Activated naive CD4-positive, alpha-beta T cell treated with anti-CD3 and anti-CD28 coated beads, Interleukin-2, amount 50 U/mL, for 24 hours (primary cell): Measurements from ENCODE around the gene ISCA1.

Experiments
- H3K27ac Mint-ChIP-seq: one replicate; pipeline ENCODE4 v1.8.0; 2021; ENCODE audit warnings: mild to moderate bottlenecking, mixed read lengths
- H3K27me3 Mint-ChIP-seq: one replicate; pipeline ENCODE4 v1.8.0; 2021; ENCODE audit warnings: mixed read lengths
- H3K36me3 Mint-ChIP-seq: one replicate; pipeline ENCODE4 v1.8.0; 2021; ENCODE audit warnings: mixed read lengths
- H3K4me1 Mint-ChIP-seq: one replicate; pipeline ENCODE4 v1.8.0; 2021; ENCODE audit warnings: mixed read lengths
- H3K4me3 Mint-ChIP-seq: one replicate; pipeline ENCODE4 v1.8.0; 2021; ENCODE audit warnings: mild to moderate bottlenecking, mixed read lengths
- H3K9me3 Mint-ChIP-seq: one replicate; pipeline ENCODE4 v1.8.0; 2021; ENCODE audit warnings: mixed read lengths

Gene ISCA1

GRCh38 chr9:86262492-86262891, 19.8 kb downstream of the ISCA1 start:
- Mint-ChIP-seq H3K9me3 (no peaks in the 10 kb centered on the region), H3K4me1 (no peaks in the 10 kb centered on the region), H3K27ac (peak overlapping the region; percentile 43), H3K27me3 (no peaks in the 10 kb centered on the region), H3K4me3 (no peak overlapping the region), H3K36me3 (peaks cover 16% of the 10 kb centered on the region)

- no peaks in the 10 kb centered on the region for H3K9me3 Mint-ChIP-seq
- no peaks in the 10 kb centered on the region for H3K4me1 Mint-ChIP-seq
- no peak within 1 kb of the TSS for H3K27ac Mint-ChIP-seq
- H3K36me3 Mint-ChIP-seq: peaks cover 13% of the 10 kb centered on the region
- H3K27me3 Mint-ChIP-seq: no peaks in the 10 kb centered on the region
- H3K4me3 Mint-ChIP-seq: no peak within 1 kb of the TSS
Observed at GRCh38 chr9:86259557-86259956, 22.8 kb downstream of the ISCA1 start, which contains the start of gene C9orf153. Gene C9orf153 (minus strand): TSS chr9:86259657. CDS start chr9:86229603, 30,054 bp downstream.

- Mint-ChIP-seq H3K27me3 (no peaks in the 10 kb centered on the region), H3K36me3 (no peaks in the 10 kb centered on the region), H3K27ac (no peak overlapping the region), H3K9me3 (no peaks in the 10 kb centered on the region), H3K4me3 (no peak overlapping the region), H3K4me1 (no peaks in the 10 kb centered on the region)
Observed at GRCh38 chr9:86257391-86257790, 24.9 kb downstream of the ISCA1 start.

GRCh38 chr9:86256653-86257052, 25.7 kb downstream of the ISCA1 start:
- Mint-ChIP-seq H3K36me3 (no peaks in the 10 kb centered on the region), H3K27me3 (no peaks in the 10 kb centered on the region), H3K4me3 (no peak overlapping the region), H3K9me3 (no peaks in the 10 kb centered on the region), H3K27ac (no peak overlapping the region), H3K4me1 (no peaks in the 10 kb centered on the region)

- H3K27me3 Mint-ChIP-seq: no peaks in the 10 kb centered on the region
Observed at GRCh38 chr9:86253577-86253976, 28.8 kb downstream of the ISCA1 start.

GRCh38 chr9:86252870-86253269, 29.5 kb downstream of the ISCA1 start:
- peaks cover 7% of the 10 kb centered on the region for H3K9me3 Mint-ChIP-seq
- peaks cover 4% of the 10 kb centered on the region for H3K36me3 Mint-ChIP-seq
- no peak overlapping the region for H3K4me3 Mint-ChIP-seq
- no peaks in the 10 kb centered on the region for H3K27me3 Mint-ChIP-seq
- H3K27ac Mint-ChIP-seq: no peak overlapping the region
- H3K4me1 Mint-ChIP-seq: no peaks in the 10 kb centered on the region

More at GRCh38 chr9:86253577-86253976, 28.8 kb downstream of the ISCA1 start:
- H3K9me3 Mint-ChIP-seq: peaks cover 7% of the 10 kb centered on the region
- H3K4me1 Mint-ChIP-seq: no peaks in the 10 kb centered on the region
- no peak overlapping the region for H3K27ac Mint-ChIP-seq
- H3K4me3 Mint-ChIP-seq: no peak overlapping the region
- H3K36me3 Mint-ChIP-seq: peaks cover 4% of the 10 kb centered on the region

GRCh38 chr9:86250123-86250522, 32.2 kb downstream of the ISCA1 start:
- Mint-ChIP-seq H3K9me3 (peaks cover 7% of the 10 kb centered on the region), H3K27me3 (peaks cover 2% of the 10 kb centered on the region), H3K4me3 (no peak overlapping the region), H3K4me1 (no peaks in the 10 kb centered on the region), H3K27ac (no peak overlapping the region), H3K36me3 (peaks cover 4% of the 10 kb centered on the region)

GRCh38 chr9:86248746-86249145, 33.6 kb downstream of the ISCA1 start:
- Mint-ChIP-seq H3K9me3 (peaks cover 7% of the 10 kb centered on the region), H3K4me3 (no peak overlapping the region), H3K4me1 (no peaks in the 10 kb centered on the region), H3K36me3 (peaks cover 4% of the 10 kb centered on the region), H3K27ac (no peak overlapping the region), H3K27me3 (peaks cover 2% of the 10 kb centered on the region)

- Mint-ChIP-seq H3K27me3 (peaks cover 2% of the 10 kb centered on the region), H3K27ac (no peak overlapping the region), H3K36me3 (peaks cover 4% of the 10 kb centered on the region), H3K4me1 (no peaks in the 10 kb centered on the region), H3K9me3 (peaks cover 7% of the 10 kb centered on the region), H3K4me3 (no peak overlapping the region)
Observed at GRCh38 chr9:86246752-86247161, 35.6 kb downstream of the ISCA1 start.

- H3K4me3 Mint-ChIP-seq: no peak overlapping the region
- no peaks in the 10 kb centered on the region for H3K4me1 Mint-ChIP-seq
- H3K36me3 Mint-ChIP-seq: no peaks in the 10 kb centered on the region
- no peaks in the 10 kb centered on the region for H3K27me3 Mint-ChIP-seq
- no peaks in the 10 kb centered on the region for H3K9me3 Mint-ChIP-seq
- H3K27ac Mint-ChIP-seq: no peak overlapping the region
Observed at GRCh38 chr9:86242071-86242470, 40.3 kb downstream of the ISCA1 start.

- no peaks in the 10 kb centered on the region for H3K9me3 Mint-ChIP-seq
- no peak overlapping the region for H3K27ac Mint-ChIP-seq
- H3K4me3 Mint-ChIP-seq: no peak overlapping the region
- no peaks in the 10 kb centered on the region for H3K36me3 Mint-ChIP-seq
- no peaks in the 10 kb centered on the region for H3K4me1 Mint-ChIP-seq
- no peaks in the 10 kb centered on the region for H3K27me3 Mint-ChIP-seq
Observed at GRCh38 chr9:86241216-86241615, 41.1 kb downstream of the ISCA1 start.

- H3K4me3 Mint-ChIP-seq: no peak overlapping the region
- H3K36me3 Mint-ChIP-seq: no peaks in the 10 kb centered on the region
- H3K9me3 Mint-ChIP-seq: no peaks in the 10 kb centered on the region
- peaks cover 3% of the 10 kb centered on the region for H3K27me3 Mint-ChIP-seq
- H3K4me1 Mint-ChIP-seq: no peaks in the 10 kb centered on the region
- no peak overlapping the region for H3K27ac Mint-ChIP-seq
Observed at GRCh38 chr9:86238861-86239770, 43.2 kb downstream of the ISCA1 start.

- peaks cover 6% of the 10 kb centered on the region for H3K27me3 Mint-ChIP-seq
- no peaks in the 10 kb centered on the region for H3K9me3 Mint-ChIP-seq
- no peak overlapping the region for H3K27ac Mint-ChIP-seq
- H3K4me1 Mint-ChIP-seq: no peaks in the 10 kb centered on the region
- H3K4me3 Mint-ChIP-seq: no peak overlapping the region
- no peaks in the 10 kb centered on the region for H3K36me3 Mint-ChIP-seq
Observed at GRCh38 chr9:86230858-86231257, 51.5 kb downstream of the ISCA1 start.

- Mint-ChIP-seq H3K27ac (no peak overlapping the region), H3K9me3 (no peaks in the 10 kb centered on the region), H3K36me3 (no peaks in the 10 kb centered on the region), H3K27me3 (peaks cover 2% of the 10 kb centered on the region), H3K4me3 (no peak overlapping the region), H3K4me1 (no peaks in the 10 kb centered on the region)
Observed at GRCh38 chr9:86222667-86223066, 59.7 kb downstream of the ISCA1 start.

GRCh38 chr9:86219606-86220005, 62.7 kb downstream of the ISCA1 start:
- Mint-ChIP-seq H3K4me3 (no peak overlapping the region), H3K27me3 (peaks cover 2% of the 10 kb centered on the region), H3K9me3 (no peaks in the 10 kb centered on the region), H3K36me3 (no peaks in the 10 kb centered on the region), H3K4me1 (no peaks in the 10 kb centered on the region), H3K27ac (no peak overlapping the region)

- H3K4me1 Mint-ChIP-seq: no peaks in the 10 kb centered on the region
- no peaks in the 10 kb centered on the region for H3K36me3 Mint-ChIP-seq
- H3K27me3 Mint-ChIP-seq: no peaks in the 10 kb centered on the region
- no peak overlapping the region for H3K4me3 Mint-ChIP-seq
- H3K27ac Mint-ChIP-seq: no peak overlapping the region
- no peaks in the 10 kb centered on the region for H3K9me3 Mint-ChIP-seq
Observed at GRCh38 chr9:86217076-86217755, 65.1 kb downstream of the ISCA1 start.
